Naive B cell (primary cell): ENCODE data around the gene FAM187B. TPM values are rescaled to one million over a fixed set of nuclear protein-coding genes. Genes with fewer than 3 reads are reported as not detected.

Source experiments
- ATAC-seq, 2 donors: fragments of 150-1000 bp; cut with Tn5 transposase; 2 replicates each; pipeline ENCODE4 v1.10.0; 2021; ENCODE audit warnings: low read depth in 2 of 2, mild to moderate bottlenecking in 2 of 2, moderate library complexity in 2 of 2
- DNase-seq: peaks from one replicate; pipeline ENCODE4 v3.0.0; 2022
- H3K27ac Mint-ChIP-seq, 6 donors: one replicate each; pipeline ENCODE4 v1.8.0; 2020 to 2022; ENCODE audit warnings: mild to moderate bottlenecking in 6 of 6, mixed read lengths in 6 of 6, moderate library complexity in 5 of 6, inconsistent platforms in 2 of 6
- H3K27me3 Mint-ChIP-seq, 3 donors: one replicate each; pipeline ENCODE4 v1.8.0; 2021 to 2022; ENCODE audit warnings: mixed read lengths in 3 of 3, mild to moderate bottlenecking in 1 of 3
- H3K36me3 Mint-ChIP-seq, 2 donors: one replicate each; pipeline ENCODE4 v1.8.0; 2020 to 2022; ENCODE audit warnings: mixed read lengths in 2 of 2, inconsistent platforms in 1 of 2, mild to moderate bottlenecking in 1 of 2
- H3K4me1 Mint-ChIP-seq, 3 donors: one replicate each; pipeline ENCODE4 v1.8.0; 2020 to 2022; ENCODE audit warnings: mixed read lengths in 3 of 3, inconsistent platforms in 1 of 3, mild to moderate bottlenecking in 1 of 3, moderate library complexity in 1 of 3
- H3K4me3 Mint-ChIP-seq, 8 donors: one replicate each; pipeline ENCODE4 v1.8.0; 2020 to 2022; ENCODE audit warnings: mild to moderate bottlenecking in 8 of 8, mixed read lengths in 8 of 8, moderate library complexity in 8 of 8, inconsistent platforms in 2 of 8
- H3K9me3 Mint-ChIP-seq, 7 donors: one replicate each; pipeline ENCODE4 v1.8.0; 2020 to 2022; ENCODE audit warnings: mixed read lengths in 7 of 7, mild to moderate bottlenecking in 5 of 7, inconsistent platforms in 2 of 7, moderate library complexity in 1 of 7
- polyA plus RNA-seq, 6 donors: library from polyadenylated mRNA; unstranded; fragments of 300-500 nt; fragmentation: Illumina TruSeq; gene quantifications; one replicate each; pipeline ENCODE4 v1.2.3, GENCODE V29; 2021; ENCODE audit warnings: low read depth in 6 of 6

Gene FAM187B
- polyA plus RNA-seq, 6 donors from 2014 or later: not detected

DNA sequence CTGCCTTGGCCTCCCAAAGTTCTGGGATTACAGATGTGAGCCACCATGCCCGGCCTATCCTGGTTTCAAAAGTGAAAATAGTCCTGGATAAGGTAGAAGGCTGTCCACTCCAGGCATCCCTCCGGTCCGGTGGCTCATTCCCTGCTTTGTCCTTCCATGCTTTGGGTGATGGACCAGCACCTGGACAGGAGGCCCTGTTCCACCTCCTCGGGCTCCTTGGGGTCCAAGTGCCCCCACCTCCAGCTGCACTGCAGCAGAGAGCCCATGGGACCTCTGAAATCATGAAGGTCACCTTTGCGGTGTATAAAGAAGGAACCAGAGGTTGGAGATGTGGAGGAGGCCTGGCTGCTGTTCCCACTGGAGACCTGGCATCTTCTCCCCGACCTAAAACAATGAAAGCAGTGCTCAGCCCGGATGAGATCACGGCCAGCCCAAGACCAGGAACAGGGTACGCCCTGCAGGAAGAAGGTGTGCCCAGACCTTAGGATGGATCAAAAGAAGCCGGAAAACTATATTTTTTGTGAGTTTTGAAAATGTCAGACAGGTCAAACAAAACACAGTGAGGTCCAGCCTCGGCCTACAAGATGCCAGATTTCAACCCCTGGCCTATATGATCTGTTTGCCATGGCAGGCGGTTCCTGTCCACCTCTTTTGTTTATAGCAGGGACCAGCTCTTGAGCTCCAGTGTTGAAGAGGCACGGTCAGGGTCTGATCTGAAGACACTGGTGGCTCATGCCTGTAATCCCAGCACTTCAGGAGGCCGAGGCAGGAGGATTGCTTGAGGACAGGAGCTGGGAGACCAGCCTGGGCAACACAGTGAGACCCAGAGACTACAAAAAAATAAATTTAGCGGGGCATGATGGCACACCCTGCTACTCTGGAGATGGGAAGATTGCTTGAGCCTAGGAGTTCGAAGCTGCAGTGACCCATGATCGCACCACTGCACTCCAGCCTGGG, 26.1 kb upstream of the FAM187B start:
- Mint-ChIP-seq H3K4me3 (peak overlapping the region in 2 of 8 donors; percentile 41 to 61), H3K27ac (peak overlapping the region in 1 of 6 donors; percentile 63), H3K4me1 (peaks cover 17 to 32% (median 22%) of the 10 kb centered on the region in 3 donors), H3K9me3 (no peaks in the 10 kb centered on the region), H3K36me3 (peaks cover 0 to 12% of the 10 kb centered on the region in 2 donors), H3K27me3 (no peaks in the 10 kb centered on the region)
- ATAC-seq: no peak
- no peak for DNase-seq

DNA sequence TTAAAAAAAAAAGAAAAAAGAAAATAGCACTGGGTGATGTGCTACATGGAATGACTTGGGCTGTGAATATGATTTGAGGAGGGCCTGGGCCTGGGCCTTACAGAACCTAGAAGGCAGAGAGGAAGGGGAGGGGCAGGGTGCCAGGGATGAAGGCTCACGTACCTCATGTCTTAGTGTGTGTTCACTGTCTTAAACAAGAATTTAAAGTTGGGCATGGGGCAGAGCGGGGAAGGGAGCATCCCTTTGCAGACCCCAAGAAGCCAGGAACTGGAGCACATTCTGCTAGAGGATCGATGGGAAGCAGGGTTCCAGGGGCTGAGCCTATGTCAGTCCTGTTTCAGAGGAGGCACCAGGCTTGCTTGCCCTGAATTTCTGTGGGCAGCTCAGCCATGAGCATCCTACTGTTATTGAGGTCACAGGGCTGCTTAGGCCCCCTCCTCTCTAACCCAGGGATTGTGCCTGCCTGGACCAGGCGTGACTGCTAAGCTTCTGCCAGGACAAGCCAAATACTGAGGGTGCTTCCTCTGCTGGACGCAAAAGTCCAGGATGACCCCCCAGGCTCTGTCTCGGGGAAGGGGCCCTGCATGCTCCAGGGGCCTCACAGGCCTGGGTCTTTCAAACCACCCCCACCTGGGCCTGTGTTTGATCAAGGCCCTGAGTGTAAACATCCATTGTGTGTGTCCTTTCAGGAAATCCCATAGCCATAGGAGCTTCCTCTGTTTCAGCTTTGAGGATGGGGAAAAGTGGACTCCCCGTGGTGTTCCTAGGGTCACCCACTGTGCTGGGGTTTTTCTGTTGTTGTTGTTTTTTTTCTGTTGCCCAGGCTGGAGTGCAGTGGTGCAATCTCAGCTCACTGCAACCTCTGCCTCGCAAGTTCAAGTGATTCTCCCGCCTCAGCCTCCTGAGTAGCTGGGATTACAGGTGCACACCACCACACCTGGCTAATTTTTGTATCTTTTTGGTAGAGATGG, 25.1 kb upstream of the FAM187B start:
- Mint-ChIP-seq H3K27ac (peak overlapping the region in 3 of 6 donors; percentile 32 to 89 (median 34)), H3K36me3 (peaks cover 0 to 12% of the 10 kb centered on the region in 2 donors), H3K4me1 (peaks cover 24 to 39% (median 33%) of the 10 kb centered on the region in 3 donors), H3K9me3 (no peaks in the 10 kb centered on the region), H3K4me3 (no peak overlapping the region), H3K27me3 (no peaks in the 10 kb centered on the region)
- no peak for ATAC-seq
- no peak for DNase-seq

DNA sequence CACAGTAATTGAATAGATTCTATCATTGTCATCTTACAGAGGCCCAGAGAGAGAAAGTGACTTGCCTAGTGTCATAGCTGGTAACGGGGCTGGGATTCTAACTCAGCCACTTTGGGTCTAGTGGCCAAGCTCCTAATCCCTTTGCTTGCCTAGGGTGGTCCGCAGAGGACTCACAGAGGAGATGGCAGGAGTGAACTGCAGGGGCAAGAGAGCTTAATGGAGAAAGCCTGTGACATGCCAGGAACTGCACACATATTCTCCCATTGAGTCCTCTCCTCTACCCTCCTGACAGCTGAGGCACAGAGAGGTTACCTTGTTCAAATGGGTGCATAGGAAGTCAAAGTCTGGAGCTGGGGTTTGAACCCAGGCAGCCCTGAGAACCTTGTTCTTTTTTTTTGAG, 22.9 kb upstream of the FAM187B start:
- Mint-ChIP-seq H3K27me3 (no peaks in the 10 kb centered on the region), H3K4me3 (peak overlapping the region in 3 of 8 donors; percentile 75 to 87 (median 86)), H3K36me3 (peaks cover 0 to 12% of the 10 kb centered on the region in 2 donors), H3K9me3 (no peaks in the 10 kb centered on the region), H3K4me1 (peaks cover 28 to 42% (median 40%) of the 10 kb centered on the region in 3 donors), H3K27ac (peak overlapping the region in 4 of 6 donors; percentile 42 to 78 (median 68))
- DNase-seq (no peak), ATAC-seq (no peak)

DNA sequence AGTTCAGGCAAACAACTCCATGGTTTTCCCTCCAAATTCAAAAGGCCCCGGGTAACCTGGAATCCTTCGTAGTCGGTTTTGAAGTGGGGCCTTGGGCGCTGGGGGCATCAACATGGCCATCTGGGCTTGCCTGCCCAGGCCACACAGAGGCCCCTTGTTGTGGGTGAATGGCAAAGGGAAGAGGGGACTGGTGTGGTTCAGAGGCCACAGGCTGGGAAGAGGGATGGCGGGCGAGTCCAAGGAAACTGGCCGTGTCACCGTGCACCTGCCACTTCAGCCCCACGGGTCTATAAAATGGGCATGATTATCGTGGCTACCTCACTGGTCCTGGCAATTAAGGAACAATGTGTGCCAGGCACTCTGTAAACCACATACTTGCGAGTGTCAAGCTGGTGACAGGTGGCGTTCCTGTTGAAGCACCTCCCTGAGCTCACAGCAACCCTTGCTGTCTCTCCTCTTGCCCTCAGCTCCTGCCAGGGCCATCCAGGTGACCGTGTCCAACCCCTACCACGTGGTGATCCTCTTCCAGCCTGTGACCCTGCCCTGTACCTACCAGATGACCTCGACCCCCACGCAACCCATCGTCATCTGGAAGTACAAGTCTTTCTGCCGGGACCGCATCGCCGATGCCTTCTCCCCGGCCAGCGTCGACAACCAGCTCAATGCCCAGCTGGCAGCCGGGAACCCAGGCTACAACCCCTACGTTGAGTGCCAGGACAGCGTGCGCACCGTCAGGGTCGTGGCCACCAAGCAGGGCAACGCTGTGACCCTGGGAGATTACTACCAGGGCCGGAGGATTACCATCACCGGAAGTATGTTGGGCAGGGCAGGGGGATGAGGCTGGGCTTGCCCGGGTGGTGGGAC, 21.5 kb upstream of the FAM187B start:
- Mint-ChIP-seq H3K36me3 (peaks cover 0 to 7% of the 10 kb centered on the region in 2 donors), H3K27ac (peak overlapping the region in 5 of 6 donors; percentile 42 to 95 (median 78))
- no peak for DNase-seq

DNA sequence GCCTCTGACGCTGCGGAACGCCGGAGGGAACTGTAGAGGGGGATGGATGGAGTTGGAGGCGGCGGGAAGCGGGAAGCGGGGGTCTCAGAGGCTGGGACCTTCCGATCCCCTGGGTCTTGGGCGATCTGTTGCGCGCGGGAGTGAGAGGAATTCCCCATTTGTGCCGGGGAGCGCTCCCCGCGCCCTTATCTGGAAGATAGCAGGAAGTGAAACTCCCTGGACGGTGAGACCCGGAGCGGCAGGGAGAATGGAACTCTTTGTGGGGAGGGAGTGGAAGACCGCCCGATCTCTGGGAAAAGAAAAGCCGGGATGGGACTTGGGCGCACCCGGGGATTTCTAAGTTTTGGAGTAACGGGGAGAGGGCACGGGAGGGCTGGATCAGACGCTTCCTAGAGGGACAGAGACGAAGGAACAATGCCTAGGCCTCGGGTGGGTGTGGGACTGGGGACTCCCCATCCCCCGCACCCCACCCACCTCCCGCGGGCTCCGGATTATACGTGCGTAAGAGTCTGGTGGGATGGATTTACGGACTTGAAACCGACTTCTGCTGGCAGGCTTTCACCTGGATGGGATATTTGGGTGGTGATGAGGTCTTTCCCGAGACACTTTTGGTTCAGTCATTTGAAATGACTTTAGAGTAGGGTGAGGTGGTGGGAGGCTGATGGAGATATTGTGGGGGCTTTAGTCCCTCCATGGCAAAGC, 20.8 kb upstream of the FAM187B start:
- peak overlapping the region in 5 of 6 donors; percentile 93 to 97 (median 94) for H3K27ac Mint-ChIP-seq
- ATAC-seq (peak; percentile 10 to 15), DNase-seq (no peak)
- H3K4me1 Mint-ChIP-seq: peaks cover 22 to 40% (median 30%) of the 10 kb centered on the region in 3 donors
- H3K36me3 Mint-ChIP-seq: no peaks in the 10 kb centered on the region
- H3K9me3 Mint-ChIP-seq: no peaks in the 10 kb centered on the region
- peak overlapping the region; percentile 82 to 96 (median 93) for H3K4me3 Mint-ChIP-seq
- no peaks in the 10 kb centered on the region for H3K27me3 Mint-ChIP-seq

More for the DNA sequence above, 21.5 kb upstream of the FAM187B start:
- H3K27me3 Mint-ChIP-seq: no peaks in the 10 kb centered on the region
- no peaks in the 10 kb centered on the region for H3K9me3 Mint-ChIP-seq
- peaks cover 24 to 40% (median 36%) of the 10 kb centered on the region in 3 donors for H3K4me1 Mint-ChIP-seq
- no peak for ATAC-seq
- H3K4me3 Mint-ChIP-seq: peak overlapping the region; percentile 82 to 96 (median 93)

DNA sequence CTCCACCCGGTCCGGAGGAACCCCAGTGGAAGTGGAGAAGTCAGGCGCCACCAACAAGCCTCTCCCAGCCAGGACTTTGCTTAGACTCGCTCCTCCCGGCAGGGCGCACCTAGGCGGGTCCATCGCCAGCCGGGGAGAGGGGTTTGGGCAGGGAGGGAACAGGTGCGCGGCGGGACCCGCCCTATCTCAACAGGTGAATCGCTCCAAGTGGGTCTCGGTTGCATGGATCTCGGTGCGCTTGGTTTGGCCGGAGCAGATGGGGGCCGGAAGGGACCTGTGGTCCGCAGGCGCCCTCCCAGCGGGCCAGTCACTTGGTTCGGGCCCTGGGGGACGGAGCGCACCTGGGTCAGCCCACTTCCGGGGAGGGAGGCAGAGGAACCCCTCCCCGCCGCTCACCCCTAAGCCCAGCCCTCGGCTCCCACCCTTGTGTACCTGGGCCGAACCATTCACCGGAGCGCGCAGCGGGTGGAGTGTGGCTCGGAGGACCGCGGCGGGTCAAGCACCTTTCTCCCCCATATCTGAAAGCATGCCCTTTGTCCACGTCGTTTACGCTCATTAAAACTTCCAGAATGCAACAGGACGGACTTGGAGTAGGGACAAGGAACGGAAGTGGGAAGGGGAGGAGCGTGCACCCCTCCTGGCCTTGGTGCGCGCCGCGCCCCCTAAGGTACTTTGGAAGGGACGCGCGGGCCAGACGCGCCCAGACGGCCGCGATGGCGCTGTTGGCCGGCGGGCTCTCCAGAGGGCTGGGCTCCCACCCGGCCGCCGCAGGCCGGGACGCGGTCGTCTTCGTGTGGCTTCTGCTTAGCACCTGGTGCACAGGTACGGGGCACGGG, 20.0 kb upstream of the FAM187B start, which contains the start of gene LSR:
LSR (plus strand) TSS at position 693 of the 836 bp plus-strand sequence; CDS start at position 714, 21 bp downstream.
- peaks cover 22 to 40% (median 30%) of the 10 kb centered on the region in 3 donors for H3K4me1 Mint-ChIP-seq

DNA sequence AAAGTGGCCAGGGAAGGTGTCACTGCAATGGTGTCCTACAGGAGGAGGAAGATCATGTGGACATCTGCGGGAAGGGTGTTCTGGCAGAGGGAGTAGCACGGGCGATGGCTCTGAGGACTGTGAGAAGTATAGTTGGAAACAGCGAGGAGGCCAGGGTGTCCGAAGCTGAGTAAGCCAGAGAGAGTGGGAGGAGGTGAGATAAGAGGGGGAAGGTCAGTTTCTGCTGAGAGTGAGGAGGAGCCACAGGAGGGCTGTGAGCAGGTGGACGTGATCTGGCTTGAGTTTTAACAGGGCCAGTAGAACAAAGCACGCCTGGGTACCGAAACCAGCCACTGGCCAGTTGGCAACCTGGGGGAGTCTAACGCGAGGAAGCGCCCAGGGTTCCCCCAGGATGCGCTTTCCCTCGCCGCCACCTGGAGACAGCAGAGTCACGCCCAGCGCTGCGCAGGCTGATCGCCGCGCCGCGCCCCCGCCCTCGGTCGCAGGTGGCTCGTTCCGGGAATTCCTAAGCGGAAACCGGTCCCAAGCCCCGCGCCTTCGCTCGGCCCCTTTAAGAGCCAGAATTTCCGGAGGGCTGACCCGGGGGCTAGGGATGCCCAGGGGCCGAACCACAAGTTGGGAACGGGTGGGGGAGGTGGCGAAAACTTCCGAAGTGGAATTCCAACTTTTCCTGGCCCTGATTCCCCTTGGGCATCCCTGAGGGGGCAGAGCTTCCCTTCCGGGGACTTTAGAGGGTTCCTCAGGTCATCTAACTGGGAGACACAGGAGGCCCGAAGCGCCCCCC, 19.2 kb upstream of the FAM187B start:
- H3K9me3 Mint-ChIP-seq: peaks cover 0 to 2% (median 0%) of the 10 kb centered on the region in 7 donors
- H3K36me3 Mint-ChIP-seq: no peaks in the 10 kb centered on the region
- H3K27ac Mint-ChIP-seq: peak overlapping the region; percentile 93 to 97 (median 94)
- peak overlapping the region; percentile 82 to 96 (median 93) for H3K4me3 Mint-ChIP-seq
- peaks cover 0 to 8% (median 6%) of the 10 kb centered on the region in 3 donors for H3K27me3 Mint-ChIP-seq
- peaks cover 22 to 36% (median 27%) of the 10 kb centered on the region in 3 donors for H3K4me1 Mint-ChIP-seq
- ATAC-seq (peak; percentile 49 to 53), DNase-seq (no peak)

More for the DNA sequence above, 20.0 kb upstream of the FAM187B start, which contains the start of gene LSR:
- Mint-ChIP-seq H3K9me3 (peaks cover 0 to under 1% (median 0%) of the 10 kb centered on the region in 7 donors), H3K27me3 (peaks cover 0 to 6% (median 5%) of the 10 kb centered on the region in 3 donors), H3K4me3 (peak within 1 kb of the TSS; percentile 82 to 96 (median 93)), H3K27ac (peak within 1 kb of the TSS; percentile 93 to 97 (median 94)), H3K36me3 (no peaks in the 10 kb centered on the region)
- ATAC-seq: peak; percentile 84 to 85
- peak; percentile 77 for DNase-seq

DNA sequence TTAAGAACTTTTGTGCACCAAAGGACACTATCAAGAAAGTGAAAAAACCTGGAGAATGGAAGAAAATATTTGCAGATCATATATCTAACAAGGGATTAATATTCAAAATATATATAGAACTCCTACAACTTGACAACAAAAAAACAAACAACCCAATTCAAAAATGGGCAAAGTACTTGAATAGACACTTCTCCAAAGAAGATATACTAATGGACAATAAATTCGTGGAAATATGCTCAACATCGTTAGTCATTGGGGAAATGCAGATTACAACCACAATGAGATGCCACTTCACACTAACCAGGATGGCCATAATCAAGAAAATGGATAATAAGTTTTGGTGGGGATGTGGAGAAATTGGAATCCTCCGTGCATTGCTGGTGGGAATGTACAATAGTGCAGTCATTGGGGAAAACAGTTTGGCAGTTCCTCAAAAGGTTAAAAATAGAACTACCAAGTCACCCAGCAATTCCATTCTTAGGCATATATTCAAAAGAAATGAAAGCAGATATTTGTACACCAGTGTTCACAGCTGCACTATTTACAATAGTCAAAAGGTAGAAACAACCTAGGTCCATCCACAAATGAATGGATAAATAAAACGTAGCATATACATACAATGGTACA, 18.0 kb upstream of the FAM187B start:
- Mint-ChIP-seq H3K27me3 (peaks cover 0 to 8% (median 6%) of the 10 kb centered on the region in 3 donors), H3K27ac (peak overlapping the region in 2 of 6 donors; percentile 66 to 94), H3K4me3 (peak overlapping the region; percentile 42 to 96 (median 91)), H3K9me3 (peaks cover 0 to 5% (median 4%) of the 10 kb centered on the region in 7 donors), H3K36me3 (peaks cover 0 to 3% of the 10 kb centered on the region in 2 donors), H3K4me1 (peaks cover 22 to 36% (median 27%) of the 10 kb centered on the region in 3 donors)
- DNase-seq: no peak
- no peak for ATAC-seq

DNA sequence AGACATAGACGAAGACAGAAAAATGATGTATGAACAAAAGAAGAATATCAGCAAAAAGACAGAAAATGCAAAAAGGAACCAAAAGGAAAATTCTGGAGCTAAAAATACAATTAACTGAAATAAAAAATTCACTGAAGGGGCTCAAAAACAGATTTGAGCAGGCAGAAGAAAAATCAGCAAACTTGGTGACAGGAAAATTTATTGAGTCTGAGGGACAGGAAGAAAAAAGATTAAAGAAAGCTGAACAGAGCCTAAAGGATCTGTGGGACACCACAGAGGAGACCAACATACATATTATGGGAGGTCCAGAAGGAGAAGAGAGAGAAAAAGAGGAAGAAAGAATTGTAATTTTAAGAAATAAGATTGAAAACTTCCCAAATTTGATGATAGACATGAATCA, 12.9 kb upstream of the FAM187B start:
- Mint-ChIP-seq H3K36me3 (peaks cover 0 to 12% of the 10 kb centered on the region in 2 donors), H3K27ac (no peak overlapping the region), H3K4me3 (no peak overlapping the region), H3K4me1 (peaks cover 16 to 29% (median 16%) of the 10 kb centered on the region in 3 donors), H3K27me3 (peaks cover 0 to 8% (median 6%) of the 10 kb centered on the region in 3 donors), H3K9me3 (peaks cover 0 to 16% (median 9%) of the 10 kb centered on the region in 7 donors)
- no peak for ATAC-seq
- DNase-seq: no peak

DNA sequence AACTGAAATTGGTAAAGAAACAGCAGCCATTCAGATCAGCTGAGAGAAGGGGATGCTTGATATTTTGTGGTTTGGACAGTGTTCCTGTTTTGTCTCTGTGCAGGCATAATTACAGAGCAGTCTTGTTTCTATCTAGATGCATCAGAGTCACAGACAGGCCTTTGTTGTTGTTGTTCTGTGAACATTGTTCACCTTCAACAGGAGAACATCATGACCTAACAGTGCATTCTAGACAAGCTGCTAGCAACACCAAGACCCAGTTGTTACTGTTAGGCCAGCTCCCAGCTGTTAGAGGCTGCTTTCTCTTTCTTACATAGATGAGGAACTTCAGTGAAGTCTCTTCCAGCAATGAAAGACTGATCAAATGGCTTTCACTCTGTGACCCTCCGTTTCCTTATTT, 11.8 kb upstream of the FAM187B start:
- peak overlapping the region; percentile 59 to 88 (median 80) for H3K27ac Mint-ChIP-seq
- peaks cover 0 to 8% (median 6%) of the 10 kb centered on the region in 3 donors for H3K27me3 Mint-ChIP-seq
- peak; percentile 62 for DNase-seq
- H3K4me1 Mint-ChIP-seq: peaks cover 16 to 33% (median 17%) of the 10 kb centered on the region in 3 donors
- peak overlapping the region in 7 of 8 donors; percentile 7 to 77 (median 41) for H3K4me3 Mint-ChIP-seq
- H3K36me3 Mint-ChIP-seq: peaks cover 0 to 12% of the 10 kb centered on the region in 2 donors
- peak; percentile 88 to 92 for ATAC-seq
- H3K9me3 Mint-ChIP-seq: peaks cover 0 to 16% (median 9%) of the 10 kb centered on the region in 7 donors
